PFSK-1 (cell line): Measurements from ENCODE around the gene SRSF2.

Experiments used
- FOXP2 ChIP-seq: optimal IDR thresholded peaks from 2 replicates; pipeline ENCODE3; 2011; ENCODE audit warnings: borderline replicate concordance, control low read depth, inconsistent platforms; ENCODE audit not compliant: insufficient read depth; ENCODE audit errors: extremely low read length, extremely low read depth
- POLR2AphosphoS5 ChIP-seq: IDR thresholded peaks from 2 replicates; pipeline ENCODE4 v1.6.1; 2012; ENCODE audit warnings: low read depth, mild to moderate bottlenecking, control low read depth, low read length, moderate library complexity
- SIN3A ChIP-seq: IDR thresholded peaks from 2 replicates; pipeline ENCODE4 v1.6.1; 2012; ENCODE audit warnings: mild to moderate bottlenecking, low read length, moderate library complexity, borderline replicate concordance; ENCODE audit not compliant: insufficient read depth
- TAF1 ChIP-seq: IDR thresholded peaks from 2 replicates; pipeline ENCODE4 v1.6.1; 2012; ENCODE audit warnings: low read length, control low read depth, borderline replicate concordance; ENCODE audit not compliant: insufficient read depth
- TF ChIP-seq, protein P1 (sequence below), 2 experiments: IDR thresholded peaks; 2 replicates each; pipeline versions ENCODE4 v1.6.1 to v1.8.0; 2011 to 2012; ENCODE audit warnings: low read depth in 2 of 2, low read length in 2 of 2, control low read depth in 1 of 2, inconsistent platforms in 1 of 2, mild to moderate bottlenecking in 1 of 2, moderate library complexity in 1 of 2; ENCODE audit not compliant: insufficient read depth in 1 of 2

Gene SRSF2

DNA sequence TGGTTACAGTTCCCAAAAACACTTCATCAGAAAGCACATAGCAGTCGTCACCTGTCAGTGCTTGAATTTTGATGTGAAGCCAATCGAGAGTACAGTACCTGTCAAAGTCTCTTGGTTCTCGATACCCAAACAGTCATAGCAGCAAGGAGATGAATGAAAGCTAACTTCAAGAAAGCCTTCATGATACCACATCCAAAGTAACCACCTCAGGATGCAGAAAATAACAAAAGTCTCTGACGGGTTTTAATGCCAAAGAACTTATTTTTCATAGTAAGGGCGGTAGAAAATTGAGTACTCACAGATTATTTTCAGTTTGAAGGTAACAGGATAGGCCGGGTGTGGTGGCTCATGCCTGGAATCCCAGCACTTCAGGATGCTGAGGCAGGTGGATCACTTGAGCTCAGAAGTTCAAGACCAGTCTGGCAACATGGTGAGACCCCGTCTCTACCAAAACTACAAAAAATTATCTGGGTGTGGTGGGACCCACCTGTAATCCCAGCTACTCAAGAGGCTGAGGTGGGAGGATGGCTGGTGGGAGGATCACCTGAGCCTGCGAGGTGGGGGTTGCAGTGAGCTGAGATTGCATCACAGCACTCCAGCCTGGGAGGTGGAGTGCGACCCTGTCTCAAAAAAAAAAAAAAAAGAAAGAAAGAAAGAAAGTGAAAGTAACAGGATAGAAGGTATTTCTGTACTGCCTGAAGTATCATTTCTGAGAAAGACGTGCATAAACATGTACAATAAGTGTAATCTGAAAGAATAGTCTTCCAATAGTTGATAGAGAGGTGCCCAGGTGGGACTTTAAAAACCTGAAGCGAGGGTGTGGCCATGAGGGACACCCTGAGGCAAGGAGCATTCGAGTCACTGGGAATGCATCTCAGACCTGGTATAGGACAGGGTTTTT, 16.2 kb upstream of the SRSF2 start:
- TF ChIP-seq, protein P1, sequence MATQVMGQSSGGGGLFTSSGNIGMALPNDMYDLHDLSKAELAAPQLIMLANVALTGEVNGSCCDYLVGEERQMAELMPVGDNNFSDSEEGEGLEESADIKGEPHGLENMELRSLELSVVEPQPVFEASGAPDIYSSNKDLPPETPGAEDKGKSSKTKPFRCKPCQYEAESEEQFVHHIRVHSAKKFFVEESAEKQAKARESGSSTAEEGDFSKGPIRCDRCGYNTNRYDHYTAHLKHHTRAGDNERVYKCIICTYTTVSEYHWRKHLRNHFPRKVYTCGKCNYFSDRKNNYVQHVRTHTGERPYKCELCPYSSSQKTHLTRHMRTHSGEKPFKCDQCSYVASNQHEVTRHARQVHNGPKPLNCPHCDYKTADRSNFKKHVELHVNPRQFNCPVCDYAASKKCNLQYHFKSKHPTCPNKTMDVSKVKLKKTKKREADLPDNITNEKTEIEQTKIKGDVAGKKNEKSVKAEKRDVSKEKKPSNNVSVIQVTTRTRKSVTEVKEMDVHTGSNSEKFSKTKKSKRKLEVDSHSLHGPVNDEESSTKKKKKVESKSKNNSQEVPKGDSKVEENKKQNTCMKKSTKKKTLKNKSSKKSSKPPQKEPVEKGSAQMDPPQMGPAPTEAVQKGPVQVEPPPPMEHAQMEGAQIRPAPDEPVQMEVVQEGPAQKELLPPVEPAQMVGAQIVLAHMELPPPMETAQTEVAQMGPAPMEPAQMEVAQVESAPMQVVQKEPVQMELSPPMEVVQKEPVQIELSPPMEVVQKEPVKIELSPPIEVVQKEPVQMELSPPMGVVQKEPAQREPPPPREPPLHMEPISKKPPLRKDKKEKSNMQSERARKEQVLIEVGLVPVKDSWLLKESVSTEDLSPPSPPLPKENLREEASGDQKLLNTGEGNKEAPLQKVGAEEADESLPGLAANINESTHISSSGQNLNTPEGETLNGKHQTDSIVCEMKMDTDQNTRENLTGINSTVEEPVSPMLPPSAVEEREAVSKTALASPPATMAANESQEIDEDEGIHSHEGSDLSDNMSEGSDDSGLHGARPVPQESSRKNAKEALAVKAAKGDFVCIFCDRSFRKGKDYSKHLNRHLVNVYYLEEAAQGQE (IDR thresholded peaks at IDR 0.05; ENCODE audit: insufficient read depth in 1 of 2, low read depth in 2 of 2, low read length in 2 of 2) = no peak
- TF ChIP-seq POLR2AphosphoS5 = no peak
- TF ChIP-seq SIN3A = no peak
- TF ChIP-seq TAF1 = no peak
- TF ChIP-seq FOXP2 = no peak

DNA sequence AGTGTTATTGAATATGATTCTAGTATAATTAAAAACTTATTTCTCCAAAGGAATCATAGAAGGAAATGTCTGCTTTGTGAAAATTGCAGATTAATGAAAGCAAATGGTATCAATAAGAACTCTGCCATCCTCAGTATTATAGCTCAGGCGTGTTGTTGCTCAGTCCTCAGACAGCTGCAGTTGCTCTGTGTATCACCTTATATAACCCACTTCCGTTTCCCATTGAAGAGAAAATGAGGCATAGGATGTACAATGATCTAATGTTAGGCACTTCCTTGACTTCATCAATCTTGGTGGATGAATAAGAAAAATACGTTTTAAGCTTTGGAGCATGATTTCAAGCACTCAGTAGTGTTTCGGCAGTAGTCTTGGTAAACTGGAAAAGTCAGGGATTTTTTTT, 14.9 kb upstream of the SRSF2 start:
- TF ChIP-seq POLR2AphosphoS5 = no peak
- no peak for TF ChIP-seq SIN3A
- no peak for TF ChIP-seq TAF1
- TF ChIP-seq FOXP2 = no peak
- TF ChIP-seq, protein P1 (IDR thresholded peaks at IDR 0.05; ENCODE audit: insufficient read depth in 1 of 2, low read depth in 2 of 2, low read length in 2 of 2) = no peak

DNA sequence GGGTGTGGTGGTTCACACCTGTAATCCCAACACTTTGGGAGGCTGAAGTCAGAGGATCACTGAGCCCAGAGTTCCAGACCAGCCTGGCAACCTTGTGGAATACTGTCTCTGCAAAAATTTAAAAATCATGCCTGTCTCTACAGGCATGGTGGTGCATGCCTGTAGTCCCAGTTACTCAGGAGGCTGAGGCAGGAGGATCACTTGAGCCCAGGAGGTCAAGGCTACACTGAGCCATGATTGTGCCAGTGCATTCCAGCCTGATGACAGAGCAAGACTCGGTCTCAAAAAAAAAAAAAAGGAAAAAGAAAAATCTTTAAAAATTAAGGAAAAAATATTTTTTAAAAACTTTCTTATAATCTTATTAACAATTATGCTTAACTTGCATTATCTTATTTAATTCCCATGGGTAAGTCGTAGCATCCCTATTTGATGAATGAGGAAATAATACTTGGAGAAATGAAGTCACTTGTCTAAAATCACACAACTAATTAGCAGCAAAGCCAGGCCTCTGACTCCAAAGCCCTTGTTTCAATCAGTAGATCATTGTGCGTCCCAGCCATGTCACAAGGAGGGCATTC, 14.4 kb upstream of the SRSF2 start:
- TF ChIP-seq, protein P1 (IDR thresholded peaks at IDR 0.05; ENCODE audit: insufficient read depth in 1 of 2, low read depth in 2 of 2, low read length in 2 of 2) = no peak
- TF ChIP-seq POLR2AphosphoS5 (no peak), TAF1 (no peak), FOXP2 (no peak), SIN3A (no peak)

DNA sequence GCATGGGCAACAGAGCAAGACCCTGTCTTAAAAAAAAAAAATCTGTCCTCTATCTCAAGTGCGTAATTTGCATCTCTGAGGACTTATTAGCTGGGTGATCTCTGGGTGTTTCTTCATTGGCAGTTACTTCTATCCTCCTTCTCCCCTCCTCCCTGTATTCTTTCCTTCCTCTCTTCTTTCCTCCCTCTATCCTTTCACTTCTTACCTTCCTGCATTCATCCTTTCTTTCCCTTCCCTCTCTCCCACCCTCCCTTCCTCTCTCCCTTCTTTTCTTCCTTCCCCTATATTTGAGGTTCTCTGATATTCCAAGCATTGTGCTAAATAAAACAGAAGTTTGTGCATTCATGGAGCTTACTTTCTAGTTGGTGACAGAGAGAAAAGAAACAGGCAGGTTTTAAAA, 11.5 kb upstream of the SRSF2 start:
- TF ChIP-seq POLR2AphosphoS5 (no peak), SIN3A (no peak), FOXP2 (no peak), TAF1 (no peak)
- TF ChIP-seq, protein P1 (IDR thresholded peaks at IDR 0.05; ENCODE audit: insufficient read depth in 1 of 2, low read depth in 2 of 2, low read length in 2 of 2) = no peak
